ENCODE measurements around the gene PRPS1L1.

- TF ChIP-seq POLR2AphosphoS5 (IDR thresholded peaks at IDR 0.05; ENCODE audit: low read depth, low read length), result no peak
- no peak for TF ChIP-seq REST (IDR thresholded peaks at IDR 0.05; ENCODE audit: insufficient read depth in 1 of 2, low read depth in 2 of 2, low read length in 2 of 2)
Observed at GRCh38 chr7:18016547-18017444, 10.8 kb downstream of the PRPS1L1 start.
